Activated T-helper 1 cell treated with anti-CD3 and anti-CD28 coated beads, Interleukin-12 subunit alpha, Interleukin-12 subunit beta, Interleukin-2, Interleukin-4 antibody, amounts not matched to agents 30 ng/mL and 10 ng/mL and 1 ng/mL, durations not matched to agents 14 hours and 24 hours and 36 hours (primary cell): ENCODE results near the gene SNCB. TPM values are rescaled to one million over a fixed set of nuclear protein-coding genes. Genes with fewer than 3 reads are reported as not detected.
A peak's percentile ranks its signal among the peaks of the same experiment; 100 is the strongest.

ENCODE experiments used
- DNase-seq: peaks from one replicate; pipeline ENCODE4 v3.0.0; 2021; ENCODE audit warnings: low spot score
- H3K27ac Mint-ChIP-seq: one replicate; pipeline ENCODE4 v1.8.0; 2021; ENCODE audit warnings: mild to moderate bottlenecking, mixed read lengths
- H3K27me3 Mint-ChIP-seq: one replicate; pipeline ENCODE4 v1.8.0; 2022; ENCODE audit warnings: mild to moderate bottlenecking, moderate library complexity, mixed read lengths; ENCODE audit not compliant: insufficient read depth
- H3K36me3 Mint-ChIP-seq: one replicate; pipeline ENCODE4 v1.8.0; 2021; ENCODE audit warnings: low read depth, mixed read lengths
- H3K4me1 Mint-ChIP-seq: one replicate; pipeline ENCODE4 v1.8.0; 2021; ENCODE audit warnings: low read depth, mixed read lengths
- H3K4me3 Mint-ChIP-seq: one replicate; pipeline ENCODE4 v1.8.0; 2021; ENCODE audit warnings: mild to moderate bottlenecking, moderate library complexity, mixed read lengths
- H3K9me3 Mint-ChIP-seq: one replicate; pipeline ENCODE4 v1.8.0; 2021; ENCODE audit warnings: mixed read lengths
- intact Hi-C: fragments of 100-400 bp; cut with micrococcal nuclease; formaldehyde crosslinking; loops from one replicate; pipeline ENCODE4 v1.15.1; 2024
- total RNA-seq: library from RNA; stranded (reverse); gene quantifications from 2 replicates; pipeline ENCODE4 v1.2.3, GENCODE V29; 2022

SNCB gene
- total RNA-seq, 1 donor from 2014 or later = not detected

GRCh38 chr5:176575488-176576422, 54.6 kb downstream of the SNCB start:
- Mint-ChIP-seq H3K9me3 (no peaks in the 10 kb centered on the region), H3K27me3 (peaks cover 5% of the 10 kb centered on the region), H3K27ac (no peak overlapping the region), H3K4me3 (no peak overlapping the region), H3K4me1 (no peaks in the 10 kb centered on the region), H3K36me3 (peaks cover 1% of the 10 kb centered on the region)
- DNase-seq = no peak
- intact Hi-C loops = loop anchor here (2.0 kb wide), 2 partner anchors 33 to 71 kb away; partner anchors contain the start of gene TSPAN17

- Mint-ChIP-seq H3K9me3 (no peaks in the 10 kb centered on the region), H3K27me3 (peaks cover 5% of the 10 kb centered on the region), H3K4me1 (no peaks in the 10 kb centered on the region), H3K27ac (no peak overlapping the region), H3K36me3 (peaks cover 1% of the 10 kb centered on the region), H3K4me3 (no peak overlapping the region)
- DNase-seq = no peak
- intact Hi-C loops = loop anchor here (2.0 kb wide), 2 partner anchors 32 to 72 kb away; partner anchors contain the start of gene TSPAN17
These were observed 55.3 kb downstream of the SNCB start for GRCh38 chr5:176575066-176575465.

- intact Hi-C loops = loop anchor here (1.0 to 2.0 kb wide), 4 partner anchors 31 to 158 kb away; partner anchors contain the start of genes CLTB and TSPAN17
- H3K4me3 Mint-ChIP-seq = no peak overlapping the region
- no peak for DNase-seq
These were observed 56.1 kb downstream of the SNCB start for GRCh38 chr5:176574297-176574591.

GRCh38 chr5:176573564-176574296, 56.6 kb downstream of the SNCB start:
- Mint-ChIP-seq H3K27me3 (peaks cover 5% of the 10 kb centered on the region), H3K36me3 (peaks cover 1% of the 10 kb centered on the region)
- intact Hi-C loops = loop anchor here (1.0 to 2.0 kb wide), 4 partner anchors 31 to 157 kb away; partner anchors contain the start of genes CLTB and TSPAN17

More at GRCh38 chr5:176574297-176574591, 56.1 kb downstream of the SNCB start:
- no peak overlapping the region for H3K27ac Mint-ChIP-seq
- peaks cover 5% of the 10 kb centered on the region for H3K27me3 Mint-ChIP-seq
- no peaks in the 10 kb centered on the region for H3K9me3 Mint-ChIP-seq
- no peaks in the 10 kb centered on the region for H3K4me1 Mint-ChIP-seq
- peaks cover 1% of the 10 kb centered on the region for H3K36me3 Mint-ChIP-seq

More at GRCh38 chr5:176573564-176574296, 56.6 kb downstream of the SNCB start:
- Mint-ChIP-seq H3K27ac (no peak overlapping the region), H3K9me3 (no peaks in the 10 kb centered on the region), H3K4me1 (no peaks in the 10 kb centered on the region), H3K4me3 (no peak overlapping the region)
- DNase-seq = peak; percentile 58

Other genes with a start within 250 kb of the SNCB start
- 111 TPM in 2 replicates for gene NOP16, start 241.9 kb downstream of the SNCB start, total RNA-seq
- gene HIGD2A, start 241.8 kb downstream of the SNCB start, total RNA-seq = 93.2 and 93.5 TPM in 2 replicates
- 71.6 and 84.0 TPM in 2 replicates for gene CLTB, start 214.0 kb downstream of the SNCB start, total RNA-seq
- 46.0 and 47.3 TPM in 2 replicates for gene FAF2, start 182.1 kb downstream of the SNCB start, total RNA-seq
- gene RNF44, start 93.1 kb downstream of the SNCB start, total RNA-seq = 78.0 and 80.3 TPM in 2 replicates
- 0.08 and 0.42 TPM in 2 replicates for gene CDHR2, start 81.2 kb downstream of the SNCB start, total RNA-seq
- gene GPRIN1, start 20.4 kb downstream of the SNCB start, total RNA-seq = 3.1 and 3.2 TPM in 2 replicates
- gene EIF4E1B, start 141 bp upstream of the SNCB start, total RNA-seq = not detected in 2 replicates
- 34.1 and 35.3 TPM in 2 replicates for gene TSPAN17, start 16.9 kb upstream of the SNCB start, total RNA-seq
- gene UNC5A, start 180.0 kb upstream of the SNCB start, total RNA-seq = not detected in 2 replicates